Measurements from ENCODE around the gene TBX18. TPM values are rescaled to one million over a fixed set of nuclear protein-coding genes. Genes with fewer than 3 reads are reported as not detected.

The TBX18 gene
- total RNA-seq, 1 experiment from 2014 or later, result not detected

GRCh38 chr6:84641076-84641475 is 123.3 kb downstream of the TBX18 start:
- no peak for DNase-seq
- no CpG with 5 or more reads among the region's 4 CpGs for WGBS (ENCODE audit: extremely low coverage, insufficient read length, low lambda C conversion rate)
- H3T11ph ChIP-seq (ENCODE audit: low read length), result no peak overlapping the region

More at GRCh38 chr6:84641076-84641475, 123.3 kb downstream of the TBX18 start:
- Histone ChIP-seq H3K27me3 (ENCODE audit: insufficient read depth, low read length) (no peaks in the 10 kb centered on the region), H3K56ac (ENCODE audit: insufficient read length, low read depth, low read length) (no peak overlapping the region), H3K23ac (ENCODE audit: insufficient read length, low read depth, low read length) (no peak overlapping the region), H3K18ac (ENCODE audit: insufficient read length, low read depth, low read length) (no peak overlapping the region), H3K4me1 (ENCODE audit: insufficient read depth, low read length) (no peaks in the 10 kb centered on the region), H3K79me1 (ENCODE audit: insufficient read depth, low read depth, low read length, poor library complexity, severe bottlenecking) (no peaks in the 10 kb centered on the region), H2BK15ac (ENCODE audit: low read depth, low read length) (no peak overlapping the region), H2BK5ac (ENCODE audit: insufficient read length, low read length) (no peak overlapping the region), H4K5ac (ENCODE audit: insufficient read length, low read depth, low read length) (no peak overlapping the region), H3K27ac (ENCODE audit: insufficient read length, low read depth, low read length) (no peak overlapping the region), H2AK5ac (ENCODE audit: insufficient read length, low read length) (no peak overlapping the region), H3K14ac (ENCODE audit: insufficient read depth, low read length) (no peak overlapping the region), H2BK120ac (ENCODE audit: low read depth, low read length, poor library complexity, severe bottlenecking) (no peak overlapping the region), H3K23me2 (ENCODE audit: insufficient read length, low read depth, low read length, poor library complexity, severe bottlenecking) (no peaks in the 10 kb centered on the region), H2AFZ (ENCODE audit: low read length) (no peak overlapping the region), H4K91ac (ENCODE audit: insufficient read length, low read depth, low read length) (no peak overlapping the region), H3K4me2 (ENCODE audit: insufficient read depth, insufficient read length, low read length) (no peak overlapping the region), H3K4ac (ENCODE audit: low read depth, low read length) (no peak overlapping the region), H3K9me3 (ENCODE audit: control insufficient read depth, low read depth, low read length) (no peaks in the 10 kb centered on the region), H4K8ac (replicated peaks; ENCODE audit: insufficient read length, low read depth, low read length) (no peak overlapping the region), H2BK20ac (ENCODE audit: low read depth, low read length, poor library complexity, severe bottlenecking) (no peak overlapping the region), H3K9ac (ENCODE audit: extremely low read depth, insufficient read length, low read length) (no peak overlapping the region), H4K20me1 (ENCODE audit: control insufficient read depth, insufficient read depth, insufficient read length) (no peaks in the 10 kb centered on the region), H2BK12ac (ENCODE audit: insufficient read length, low read depth, low read length) (no peak overlapping the region), H3K79me2 (ENCODE audit: insufficient read depth, low read length) (no peaks in the 10 kb centered on the region)
- no peak for TF ChIP-seq CTCF (conservative IDR thresholded peaks at IDR 0.05)
- H3K36me3 Mint-ChIP-seq (ENCODE audit: insufficient read depth in 1 of 3, low read depth in 3 of 3), result no peaks in the 10 kb centered on the region
- no peaks in the 10 kb centered on the region; a peak in 1 of 5 replicates for H3K9me3 Mint-ChIP-seq
- H3K4me1 Mint-ChIP-seq, result no peaks in the 10 kb centered on the region
- no peak overlapping the region for H3K27ac Mint-ChIP-seq
- H3K4me3 Mint-ChIP-seq, result no peak overlapping the region
- no peaks in the 10 kb centered on the region for H3K27me3 Mint-ChIP-seq (ENCODE audit: low read depth)

All from H9 (cell line).